K562 (cell line): ENCODE results near the gene PRKG1. TPM values are rescaled to one million over a fixed set of nuclear protein-coding genes. Genes with fewer than 3 reads are reported as not detected.

Source experiments
- ATAC-seq: fragments of 200-7000 bp; cut with Tn5 transposase; 3 replicates; pipeline ENCODE4 v1.9.1; 2020; ENCODE audit warnings: moderate library complexity
- BruUV-seq: library from RNA; stranded (reverse); fragments of 400-500 nt; replicated peaks from 2 replicates; lab custom pipeline; 2021; lab: Mats Ljungman, UMichigan
- CTCF ChIA-PET: fragments of 300-600 bp; formaldehyde crosslinking; extraction: SDS; loops from one replicate; lab custom pipeline; 2021; ENCODE audit warnings: low intra/inter-chr PET ratio; lab: Yijun Ruan, JAX
- POLR2A ChIA-PET: fragments of 300-600, 350-650 bp; sonication (Branson Sonifier 250); formaldehyde crosslinking; extraction: SDS; loops from one replicate; lab custom pipeline; 2021; ENCODE audit warnings: antibody characterized with exemption, inconsistent platforms; lab: Yijun Ruan, JAX
- DNase-seq, 4 experiments: peaks; one replicate each; pipeline versions ENCODE4 v3.0.0 to v3.0.0-alpha.2; 2011 to 2018; ENCODE audit warnings: low spot score in 3 of 4, mixed read lengths in 3 of 4; ENCODE audit errors: extremely low read depth in 1 of 4
- FAIRE-seq: peaks from 2 replicates; lab custom pipeline; 2011; peaks lifted over from hg19 to GRCh38; lab: Jason Lieb, UNC
- H2AFZ ChIP-seq: 2 replicates; pipeline ENCODE4 v1.6.0; 2011; ENCODE audit warnings: low read depth, low read length, control low read depth, inconsistent platforms
- H3K27ac ChIP-seq: fragments of 200-600 bp; 3 replicates; pipeline ENCODE4 v1.8.0; 2011; ENCODE audit warnings: low read depth, mild to moderate bottlenecking, control low read depth, inconsistent platforms, low read length, moderate library complexity, mixed read lengths; ENCODE audit errors: extremely low read depth
- H3K27me3 ChIP-seq, 2 experiments: fragments of 300-600 bp in 1 of 2; 2 replicates in 1 of 2; 3 replicates in 1 of 2; pipeline versions ENCODE4 v1.6.0 to v1.8.0; 2011; ENCODE audit warnings: inconsistent platforms in 2 of 2, low read length in 2 of 2, mild to moderate bottlenecking in 1 of 2, mixed read lengths in 1 of 2, moderate library complexity in 1 of 2; ENCODE audit not compliant: control insufficient read depth in 2 of 2, insufficient read depth in 2 of 2
- H3K36me3 ChIP-seq: fragments of 300-600 bp; 3 replicates; pipeline ENCODE4 v1.8.0; 2011; ENCODE audit warnings: mild to moderate bottlenecking, low read length, inconsistent platforms; ENCODE audit not compliant: control insufficient read depth, insufficient read depth
- H3K4me1 ChIP-seq, 2 experiments: fragments of 200-600 bp in 1 of 2; replicated peaks in 1 of 2; 2 replicates in 1 of 2; 3 replicates in 1 of 2; pipeline versions ENCODE4 v1.5.1 to v1.8.0; 2011; ENCODE audit warnings: inconsistent platforms in 2 of 2, low read length in 2 of 2, mild to moderate bottlenecking in 1 of 2, mixed read lengths in 1 of 2, moderate library complexity in 1 of 2; ENCODE audit not compliant: control insufficient read depth in 2 of 2, insufficient read depth in 2 of 2
- H3K4me2 ChIP-seq: 2 replicates; pipeline ENCODE4 v1.6.1; 2011; ENCODE audit warnings: low read length, control low read depth, inconsistent platforms, mixed read lengths; ENCODE audit not compliant: insufficient read depth
- H3K4me3 ChIP-seq: fragments of 200-600 bp; sonication (generic), shearing (Covaris generic); 2 replicates; pipeline ENCODE4 v1.5.1; 2016; ENCODE audit warnings: control low read depth, inconsistent platforms
- H3K79me2 ChIP-seq: fragments of 200-600 bp; 3 replicates; pipeline ENCODE4 v1.8.0; 2011; ENCODE audit warnings: low read length, inconsistent platforms; ENCODE audit not compliant: control insufficient read depth, insufficient read depth
- H3K9ac ChIP-seq, 2 experiments: 2 replicates each; pipeline versions ENCODE4 v1.6.0 to v1.6.1; 2011; ENCODE audit warnings: low read depth in 2 of 2, low read length in 2 of 2, control low read depth in 1 of 2, inconsistent platforms in 1 of 2, mild to moderate bottlenecking in 1 of 2, mixed read lengths in 1 of 2; ENCODE audit not compliant: insufficient read depth in 1 of 2
- H3K9me1 ChIP-seq: one replicate; pipeline ENCODE4 v1.6.0; 2011; ENCODE audit warnings: inconsistent platforms, mild to moderate bottlenecking, low read length, moderate library complexity; ENCODE audit not compliant: control insufficient read depth, insufficient read depth
- H3K9me3 ChIP-seq: replicated peaks from 2 replicates; pipeline ENCODE4 v1.5.1; 2011; ENCODE audit warnings: low read depth, low read length, inconsistent platforms; ENCODE audit not compliant: control insufficient read depth, insufficient read depth
- H4K20me1 ChIP-seq: replicated peaks from 2 replicates; pipeline ENCODE4 v1.6.1; 2011; ENCODE audit warnings: low read length, inconsistent platforms, mixed read lengths; ENCODE audit not compliant: control insufficient read depth, insufficient read depth
- E2F4 ChIP-seq: sonication (generic); formaldehyde crosslinking; IDR thresholded peaks from 2 replicates; pipeline ENCODE4 v1.8.0; 2022; ENCODE audit warnings: mild to moderate bottlenecking, low read depth, missing genetic modification reagents
- GTF2A2 ChIP-seq: IDR thresholded peaks from 2 replicates; pipeline ENCODE4 v1.6.1; 2016; ENCODE audit warnings: mild to moderate bottlenecking, missing genetic modification characterization, missing compliant biosample characterization
- HOMEZ ChIP-seq: fragments of 250-450 bp; sonication (Bioruptor Pico); IDR thresholded peaks from 2 replicates; pipeline ENCODE4 v1.4.0; 2020; ENCODE audit warnings: mild to moderate bottlenecking, moderate library complexity
- POLR2G ChIP-seq: fragments of 200-400 bp; formaldehyde crosslinking; IDR thresholded peaks from 2 replicates; pipeline ENCODE4 v1.6.1; 2017; ENCODE audit warnings: low read depth, mild to moderate bottlenecking, antibody characterized with exemption, low read length, moderate library complexity
- ZEB2 ChIP-seq: fragments of 450-650 bp; IDR thresholded peaks from 2 replicates; pipeline ENCODE4 v1.6.1; 2016
- in situ Hi-C: fragments of 300-500 bp; cut with MboI; formaldehyde crosslinking; loops from 4 replicates; pipeline ENCODE4 v1.15.0; 2018; ENCODE audit warnings: inconsistent platforms, mixed read lengths
- intact Hi-C: fragments of 100-400 bp; cut with micrococcal nuclease; formaldehyde crosslinking; loops from 2 replicates; pipeline ENCODE4 v1.14.2; 2022
- polyA plus RNA-seq, 8 experiments: library from polyadenylated mRNA; depleted of rRNA in 4 of 8; stranded (reverse) in 5 of 8; unstranded in 3 of 8; fragments of >200 nt; fragmentation: Nextera tagmentation in 2 of 8; fragmentation: Illumina TruSeq in 1 of 8; extraction: Ambion mirVana in 2 of 8; extraction: Trizol in 1 of 8; gene quantifications; 2 replicates each; pipeline versions ENCODE4 v1.2.1 to v1.2.3, GENCODE V29; 2011 to 2014; ENCODE audit warnings: inconsistent platforms in 1 of 8, missing spikeins in 1 of 8
- total RNA-seq, 7 experiments: library from RNA; depleted of rRNA in 6 of 7; stranded (reverse); fragments of >200 nt in 6 of 7; fragmentation: Illumina TruSeq in 2 of 7; extraction: Trizol in 2 of 7; gene quantifications; 2 replicates each; pipeline versions ENCODE4 v1.2.1 to v1.2.3, GENCODE V29; 2011 to 2021; ENCODE audit warnings: low replicate concordance in 1 of 7

The PRKG1 gene
- total and polyA plus RNA-seq, 9 of the 15 experiments (the other 6 are each of a cell fraction or from before 2014, with no cell fraction given) = 0.22 TPM; not detected in 8

DNA sequence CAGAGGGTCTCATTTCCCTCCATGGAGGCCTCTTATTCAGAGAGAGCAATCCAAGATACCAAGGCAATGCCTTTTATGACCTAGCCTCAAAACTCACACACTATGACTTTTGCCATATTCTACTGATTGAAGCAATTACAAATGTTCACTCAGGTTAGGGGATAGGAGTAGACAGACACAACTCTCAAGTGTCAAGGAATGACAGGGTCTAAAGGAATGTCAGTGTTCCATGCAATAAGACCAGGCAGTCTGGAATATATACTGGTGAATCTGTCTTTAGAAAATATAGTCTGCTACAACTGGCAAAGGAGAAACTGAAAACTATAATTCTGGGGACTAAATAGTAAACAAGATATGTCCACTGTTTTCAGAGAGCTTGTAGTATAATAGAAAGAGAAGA lies 283.9 kb downstream of the PRKG1 start:
- Histone ChIP-seq H3K4me3 (no peak overlapping the region), H3K27me3 (no peaks in the 10 kb centered on the region), H3K27ac (no peak overlapping the region), H3K9me1 (no peaks in the 10 kb centered on the region), H3K36me3 (no peaks in the 10 kb centered on the region), H4K20me1 (no peaks in the 10 kb centered on the region), H3K9ac (no peak overlapping the region), H3K9me3 (peaks cover 4% of the 10 kb centered on the region; the same call in 1 of the 2 replicates), H3K79me2 (no peaks in the 10 kb centered on the region), H2AFZ (no peak overlapping the region), H3K4me2 (no peak overlapping the region), H3K4me1 (no peaks in the 10 kb centered on the region)
- in situ Hi-C loops (no loop called here), intact Hi-C loops (no loop called here)
- DNase-seq = no peak
- no TSS peak for BruUV-seq
- no peak for ATAC-seq
- TF ChIP-seq ZEB2 (no peak), POLR2G (no peak), E2F4 (CRISPR knock-in tag) (no peak), GTF2A2 (tag) (no peak), HOMEZ (CRISPR knock-in tag) (no peak)
- FAIRE-seq = no peak
- POLR2A ChIA-PET = no interaction called here
- CTCF ChIA-PET = no interaction called here
